Activated CD4-positive, CD25-positive, alpha-beta regulatory T cell treated with anti-CD3 and anti-CD28 coated beads, Interleukin-2, amount 50 U/mL, for 24 hours (primary cell): ENCODE results near the gene INPP4B.
"Not testable (repeated sequence)": the region's sequence is repeated elsewhere in the genome, so short reads cannot be mapped to it uniquely, and the experiment has no call there.

Experiments
- ATAC-seq, 2 donors: fragments of 150-1000 bp; cut with Tn5 transposase; one replicate each; pipeline ENCODE4 v1.10.0; 2021; ENCODE audit warnings: mild to moderate bottlenecking in 1 of 2, moderate library complexity in 1 of 2

INPP4B gene

DNA sequence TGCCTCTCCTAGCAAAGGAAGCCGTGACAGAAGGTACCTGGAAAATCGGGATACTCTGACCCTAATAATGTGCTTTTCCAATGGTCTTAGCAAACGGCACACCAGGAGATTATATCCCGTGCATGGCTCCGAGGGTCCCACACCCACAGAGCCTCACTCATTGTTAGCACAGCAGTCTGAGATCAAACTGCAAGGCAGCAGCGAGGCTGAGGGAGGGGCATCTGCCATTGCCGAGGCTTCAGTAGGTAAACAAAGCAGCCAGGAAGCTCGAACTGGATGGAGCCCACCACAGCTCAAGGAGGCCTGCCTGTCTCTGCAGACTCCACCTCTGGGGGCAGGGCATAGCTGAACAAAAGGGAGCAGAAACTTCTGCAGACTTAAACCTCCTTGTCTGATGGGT is 779.5 kb downstream of the INPP4B start:
- ATAC-seq = not testable (repeated sequence)

DNA sequence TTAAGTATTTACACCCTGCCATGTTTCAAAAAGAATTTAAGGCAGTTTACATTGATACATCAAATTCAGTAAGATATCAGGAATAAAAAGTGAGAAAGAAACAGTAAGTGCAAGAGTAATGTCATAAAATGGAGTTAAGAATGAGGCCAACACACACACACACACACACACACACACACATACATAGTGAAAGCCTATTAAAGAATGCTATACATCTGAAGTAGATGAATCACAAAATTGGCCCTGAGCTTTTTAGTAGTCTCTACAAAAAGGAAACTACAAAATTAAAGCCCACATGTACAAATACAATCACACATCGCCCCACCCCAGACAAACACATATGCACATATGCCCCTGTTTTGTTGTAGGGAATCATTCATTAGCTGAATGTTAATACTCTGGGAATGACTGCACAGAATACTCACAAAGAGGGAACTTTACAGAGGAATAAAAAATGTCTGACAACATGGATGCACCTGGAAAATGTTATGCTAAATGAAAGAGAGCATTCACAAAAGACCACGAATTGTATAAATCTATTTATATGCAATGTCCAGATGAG is 780.9 kb downstream of the INPP4B start:
- no peak for ATAC-seq

DNA sequence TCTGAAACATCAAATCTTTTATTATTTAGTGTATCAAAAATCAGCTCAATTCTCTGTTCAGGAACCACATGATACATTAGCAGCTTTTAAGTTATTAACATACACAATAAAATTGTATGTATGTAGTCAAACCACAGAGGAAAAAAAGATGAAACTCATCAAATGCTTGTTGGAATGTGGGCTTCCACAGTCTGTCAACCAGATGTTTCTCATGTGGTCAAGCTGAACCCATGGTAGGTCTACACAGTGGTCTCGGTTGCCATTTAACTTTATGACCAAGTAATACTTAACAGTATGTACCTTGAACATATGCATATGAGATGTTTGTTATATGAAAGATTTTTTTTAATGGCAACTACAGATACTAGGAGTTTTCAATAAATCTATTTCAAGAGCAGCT is 781.9 kb downstream of the INPP4B start:
- ATAC-seq = no peak

DNA sequence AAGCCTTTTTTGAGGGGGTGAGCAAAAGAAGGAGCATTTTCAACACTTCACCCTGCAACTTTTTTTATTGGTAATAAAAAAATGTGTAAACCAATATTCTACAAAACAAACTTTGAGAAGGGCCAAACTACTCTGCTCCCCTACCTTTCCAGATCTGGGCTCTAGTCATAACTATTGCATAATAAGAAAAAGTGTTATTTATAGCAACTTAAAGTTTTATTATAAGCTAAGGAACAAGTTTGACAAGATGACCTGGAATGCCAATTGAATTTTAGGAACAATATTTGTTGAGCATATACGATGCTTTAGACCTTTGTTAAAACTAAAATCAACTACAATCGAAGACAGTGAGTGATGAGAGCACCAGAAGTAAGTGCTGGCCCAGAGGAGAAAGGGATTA is 800.1 kb downstream of the INPP4B start:
- no peak for ATAC-seq

DNA sequence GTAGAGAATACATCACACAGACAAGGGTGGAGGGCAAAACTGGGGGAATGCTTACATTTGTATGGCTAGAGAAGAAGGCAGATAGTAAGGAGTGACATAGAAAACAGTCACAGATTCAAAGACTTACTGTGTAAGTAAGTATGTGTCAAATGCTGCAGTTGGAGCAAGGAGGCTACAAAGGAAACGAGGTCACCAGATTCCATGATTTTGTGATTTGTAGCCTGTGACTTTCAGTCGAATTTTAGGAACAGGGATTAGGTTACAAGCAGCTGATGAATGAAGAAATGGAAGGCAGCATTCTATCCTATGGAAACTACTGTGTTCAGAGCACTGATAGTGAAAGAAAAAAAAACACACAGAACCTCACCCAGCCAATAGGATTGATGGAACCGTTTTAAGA is 801.8 kb downstream of the INPP4B start:
- ATAC-seq = no peak

DNA sequence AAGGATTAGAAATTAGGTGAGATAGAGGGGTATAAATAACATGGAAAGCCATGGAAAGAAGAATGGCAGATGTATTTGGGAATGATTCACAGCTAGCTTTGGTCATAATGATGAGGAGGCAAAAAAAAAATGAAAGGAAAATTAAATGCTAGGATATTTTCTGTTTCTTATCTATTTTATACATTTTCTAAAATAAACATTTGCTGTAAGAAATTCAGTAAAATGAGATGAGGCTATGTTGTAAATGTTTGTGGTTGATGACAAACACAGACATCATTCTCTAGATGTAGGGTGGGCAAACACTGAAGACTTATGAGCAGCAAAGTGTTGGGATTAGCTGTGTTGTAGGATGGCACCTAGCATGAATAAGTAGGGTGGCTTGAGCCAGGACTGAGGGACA is 802.6 kb downstream of the INPP4B start:
- no peak for ATAC-seq

DNA sequence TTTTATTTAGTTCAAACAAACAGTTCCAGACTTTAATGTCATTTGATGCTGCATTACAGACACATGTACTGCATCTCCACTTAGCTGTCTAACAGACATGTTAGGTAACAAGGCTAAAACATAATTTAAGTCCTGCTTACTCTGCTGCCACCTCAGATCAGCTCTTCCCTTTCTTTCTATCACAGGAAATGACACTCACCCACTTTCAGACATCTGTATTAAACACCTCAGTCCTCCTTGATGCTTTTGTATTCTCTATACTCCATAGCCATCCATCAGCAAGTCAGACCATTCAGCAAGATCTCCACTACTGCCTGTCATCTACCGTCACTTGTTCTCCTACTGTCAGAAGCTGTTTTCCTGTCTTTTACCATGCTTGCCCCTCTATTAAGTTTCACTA is 804.3 kb downstream of the INPP4B start:
- no peak for ATAC-seq

DNA sequence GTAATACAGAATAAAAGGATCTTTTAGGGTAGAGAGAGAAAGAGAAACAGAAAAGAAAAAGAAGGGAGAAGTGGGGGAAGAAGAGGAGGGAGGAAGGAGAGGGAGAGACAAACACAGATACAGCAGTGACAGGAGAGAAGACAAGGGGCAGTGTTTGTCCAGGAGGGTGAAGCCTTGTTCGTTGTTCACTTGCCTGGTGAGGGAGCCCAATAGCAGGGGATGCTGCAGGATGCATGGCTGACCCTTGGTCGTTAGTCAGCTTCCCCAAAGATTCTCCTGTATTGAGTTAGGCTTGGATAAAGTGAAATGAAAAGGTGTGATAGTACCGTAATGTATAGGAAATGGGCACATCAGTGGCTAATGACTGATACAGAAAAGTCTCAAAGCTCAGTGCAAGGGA is 806.1 kb downstream of the INPP4B start:
- ATAC-seq = no peak

DNA sequence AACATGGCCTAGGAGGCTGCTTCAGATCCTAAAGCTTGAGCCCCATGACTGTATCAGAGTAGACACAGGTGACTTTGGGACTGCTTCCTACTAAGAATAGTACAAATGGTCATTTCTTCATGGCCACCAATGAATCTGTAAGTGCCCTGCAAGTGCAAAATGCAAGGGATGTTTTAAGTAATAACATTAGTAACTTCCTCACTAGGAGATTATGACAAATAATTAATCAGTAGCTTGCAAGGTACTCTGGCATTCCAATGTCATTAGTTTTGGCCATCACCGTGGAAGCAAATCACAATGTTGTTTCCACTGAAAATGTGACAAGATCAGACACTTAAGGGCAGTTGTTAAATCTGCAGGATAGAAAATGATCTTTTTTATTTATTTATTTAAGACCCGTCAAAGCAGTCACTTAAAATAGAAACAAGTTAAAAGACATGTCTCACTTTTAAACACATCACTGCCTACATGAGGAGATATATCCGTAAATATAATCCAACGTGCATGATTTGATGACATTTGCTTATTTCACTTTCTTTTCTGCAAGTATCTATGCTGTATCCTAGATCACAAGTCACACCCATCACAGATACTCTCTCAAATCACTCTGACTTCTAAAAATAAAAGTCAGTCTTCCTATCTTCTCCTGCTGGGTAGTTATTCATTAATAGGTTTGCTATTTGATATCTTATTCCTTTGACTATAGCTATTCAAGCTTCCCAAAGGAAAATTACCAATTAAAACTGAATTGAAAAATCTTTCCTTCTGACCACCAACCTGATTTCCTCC is 809.1 kb downstream of the INPP4B start:
- no peak for ATAC-seq

DNA sequence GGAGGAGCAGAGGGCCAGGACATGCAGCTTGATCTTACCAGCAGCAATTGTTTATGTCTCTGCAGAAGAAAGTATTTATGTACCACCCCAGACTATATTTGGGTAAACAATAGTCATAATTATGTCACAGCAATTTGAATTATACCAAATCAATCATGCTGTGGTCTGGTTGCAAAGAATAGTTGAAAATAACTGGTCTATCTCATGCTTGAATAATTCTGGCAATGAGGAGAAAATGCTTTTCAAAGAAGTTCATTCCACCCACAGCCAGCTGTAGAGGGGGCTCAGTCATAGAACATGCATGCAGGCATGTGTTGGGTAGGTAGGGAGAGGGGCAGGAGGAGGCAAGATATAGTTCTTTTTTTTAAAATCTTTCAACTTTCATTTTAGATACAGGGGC is 810.5 kb downstream of the INPP4B start:
- no peak for ATAC-seq

DNA sequence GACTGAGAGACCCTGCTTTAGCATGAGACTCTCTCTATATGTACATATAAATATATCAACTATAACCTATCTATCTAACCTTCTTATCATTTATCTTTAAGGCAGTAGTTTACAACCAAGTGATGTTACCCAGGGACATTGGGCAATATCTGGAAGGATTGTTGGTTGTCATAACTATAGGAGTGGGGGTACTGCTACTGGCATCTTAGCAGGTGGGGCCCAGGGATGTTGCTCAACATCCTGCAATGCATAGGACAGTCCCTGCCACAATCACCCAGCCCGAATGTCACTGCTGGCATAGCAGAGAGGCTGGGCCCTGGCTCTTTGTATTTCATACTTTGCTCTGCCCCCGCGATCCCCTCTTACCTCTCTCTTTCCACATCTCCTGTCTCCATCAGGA is 812.0 kb downstream of the INPP4B start:
- no peak for ATAC-seq

DNA sequence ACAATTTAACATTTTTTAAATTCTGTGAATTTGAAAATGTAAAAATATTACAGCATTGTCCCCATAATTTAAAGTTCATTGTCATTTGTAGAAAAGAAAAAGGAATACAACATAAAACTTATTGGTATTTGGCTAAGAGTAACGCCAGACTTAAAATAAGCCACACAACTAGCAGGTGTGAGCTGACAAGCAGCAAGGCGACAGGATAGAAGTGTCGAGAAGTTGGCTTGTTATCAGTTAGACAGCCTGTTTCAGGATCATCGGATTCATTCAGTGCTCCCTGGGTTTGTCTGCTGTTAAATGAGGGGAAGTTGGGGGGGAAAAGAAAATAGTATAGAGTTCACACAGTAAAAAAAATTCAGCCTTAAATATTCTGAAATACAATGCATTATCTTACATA is 816.1 kb downstream of the INPP4B start:
- no peak for ATAC-seq

DNA sequence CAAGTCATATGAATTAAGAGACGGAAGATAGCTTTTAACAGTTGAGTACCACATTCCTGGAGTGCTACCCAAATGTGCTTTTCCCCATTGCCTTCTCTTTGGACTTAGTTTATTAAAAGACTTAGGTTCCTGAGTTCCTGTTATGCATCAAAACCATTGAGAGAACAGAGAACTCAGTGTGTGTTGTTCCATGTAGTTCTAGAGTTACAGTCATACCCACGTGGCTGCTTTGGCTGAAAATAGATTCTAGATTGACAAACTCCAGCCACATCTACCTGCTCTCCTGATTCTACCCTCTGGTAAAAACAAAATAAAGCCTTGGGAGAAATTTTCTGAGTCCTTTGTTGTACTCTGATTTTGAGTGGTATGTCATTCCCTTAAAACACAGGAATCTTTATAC is 824.3 kb downstream of the INPP4B start:
- no peak for ATAC-seq

DNA sequence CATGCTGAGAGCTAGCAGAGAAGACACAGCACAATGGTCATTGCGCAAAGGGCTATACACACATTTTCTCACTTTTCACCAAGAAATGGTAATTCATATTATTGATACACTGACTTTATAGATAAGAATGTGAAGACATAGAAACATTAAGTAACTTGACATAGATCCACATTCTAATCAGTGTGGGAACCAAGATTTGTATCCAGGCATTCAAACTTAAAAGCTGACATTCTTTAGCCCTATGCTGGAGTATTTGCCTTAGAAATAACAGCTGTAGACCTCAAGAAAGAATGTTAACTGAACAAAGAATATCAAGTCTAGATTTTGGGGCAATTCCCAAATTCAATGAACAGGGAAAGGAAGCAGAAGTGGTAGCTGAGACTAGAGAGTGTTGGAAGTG is 824.9 kb downstream of the INPP4B start:
- ATAC-seq = no peak

DNA sequence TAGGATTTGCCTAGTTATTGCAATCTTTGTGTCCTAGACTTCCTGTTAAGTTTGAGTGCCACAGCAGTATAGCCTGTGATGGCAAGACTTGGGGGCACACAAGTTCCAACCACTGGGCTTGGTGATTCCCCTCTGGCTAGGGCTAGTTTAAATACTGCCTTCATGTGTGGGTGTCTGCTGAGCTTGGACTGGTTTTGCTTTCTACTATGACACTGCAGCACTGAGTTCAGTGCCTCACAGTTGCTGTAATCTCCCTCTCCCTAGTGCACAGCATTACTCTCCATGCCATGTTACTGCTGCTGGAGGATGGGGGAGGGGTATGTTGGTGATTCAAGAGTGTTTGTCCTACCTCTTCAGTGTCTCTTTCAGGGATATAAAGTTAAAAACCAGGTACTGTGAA is 830.1 kb downstream of the INPP4B start:
- ATAC-seq = peak; percentile 17 to 53

DNA sequence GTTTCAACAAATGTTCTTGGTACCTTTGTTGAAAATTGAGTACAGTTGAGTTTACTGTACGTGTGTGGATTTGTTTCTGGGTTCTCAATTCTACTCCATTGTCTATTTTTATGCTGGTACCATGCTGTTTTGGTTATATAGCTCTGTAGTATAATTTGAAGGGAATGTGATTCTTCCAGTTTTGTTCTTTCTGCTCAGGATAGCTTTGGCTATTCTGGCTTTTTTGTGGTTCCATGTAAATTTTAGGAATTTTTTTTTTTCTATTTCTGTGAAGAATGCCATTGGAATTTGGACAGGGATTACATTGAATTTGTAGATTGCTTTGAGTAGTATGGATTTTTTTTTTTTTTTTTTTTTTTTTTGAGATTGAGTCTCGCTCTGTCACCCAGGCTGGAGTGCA is 836.4 kb downstream of the INPP4B start:
- ATAC-seq = no peak

DNA sequence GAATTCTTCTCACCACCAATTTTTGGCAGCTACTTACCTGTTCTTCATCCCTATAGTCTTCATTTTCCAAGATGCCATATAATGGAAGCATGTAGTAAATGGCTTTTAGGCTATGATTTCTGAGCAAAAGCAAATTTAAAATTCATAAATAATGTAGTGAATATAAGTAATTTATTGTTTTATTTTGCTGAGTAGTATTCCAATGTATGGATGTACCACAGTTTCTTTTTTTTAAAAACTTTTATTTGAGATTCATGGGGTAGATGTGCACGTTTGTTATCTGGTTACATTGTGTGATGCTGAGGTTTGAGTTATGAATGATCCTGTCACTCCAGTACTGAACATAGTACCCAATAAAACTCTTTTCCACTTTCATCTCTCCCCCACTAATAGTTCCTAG is 840.6 kb downstream of the INPP4B start:
- ATAC-seq = no peak

DNA sequence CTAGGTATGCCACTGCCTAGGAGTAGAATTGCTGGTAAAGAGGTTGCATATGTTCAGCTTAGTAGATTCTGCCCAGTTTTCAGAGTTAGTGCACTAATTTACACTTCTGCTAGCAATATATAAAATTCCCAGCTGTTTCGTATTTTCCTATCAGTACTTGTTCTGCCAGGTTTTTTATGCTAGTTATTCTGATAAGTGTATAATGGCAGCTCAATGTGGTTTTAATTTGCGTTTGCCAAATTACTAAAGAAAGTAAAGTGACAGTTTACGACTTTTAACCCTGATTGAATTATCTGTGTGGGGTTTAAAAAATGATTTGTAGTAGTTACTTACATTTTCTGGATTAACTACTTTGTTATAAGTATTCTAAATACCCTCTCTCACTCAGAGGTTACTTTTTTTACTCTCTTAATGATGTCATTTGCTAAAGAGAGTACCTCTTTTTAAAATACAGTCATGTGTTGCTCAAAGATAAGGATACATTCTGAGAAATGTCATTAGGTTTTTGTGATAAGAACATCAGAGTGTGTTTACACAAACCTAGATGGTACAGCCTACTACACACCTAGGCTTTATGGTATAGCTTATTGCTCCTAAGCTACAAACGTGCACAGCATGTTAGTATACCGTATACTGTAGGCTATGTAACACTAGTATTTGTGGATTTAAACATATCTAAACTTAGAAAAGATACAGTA is 846.5 kb downstream of the INPP4B start:
- ATAC-seq = no peak

DNA sequence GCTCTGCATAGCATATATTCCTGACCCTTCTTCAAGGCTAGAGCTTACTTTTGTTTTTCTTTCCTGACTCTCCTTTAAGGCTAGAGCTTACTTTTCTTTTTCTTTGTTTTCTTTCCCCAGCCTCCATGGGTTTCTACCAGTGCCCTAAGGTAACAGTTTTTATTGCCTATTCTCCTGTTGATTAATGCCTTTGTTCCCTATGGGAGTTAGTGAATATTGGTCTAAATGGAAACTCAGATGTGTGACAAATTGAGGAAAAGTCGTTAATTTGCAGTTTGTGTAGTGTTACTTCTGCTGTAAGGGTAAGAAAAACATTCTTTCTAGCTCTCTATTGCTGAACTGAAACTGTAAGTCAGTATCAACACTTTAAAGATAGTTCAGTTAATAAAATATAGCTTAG is 851.0 kb downstream of the INPP4B start:
- ATAC-seq = no peak

DNA sequence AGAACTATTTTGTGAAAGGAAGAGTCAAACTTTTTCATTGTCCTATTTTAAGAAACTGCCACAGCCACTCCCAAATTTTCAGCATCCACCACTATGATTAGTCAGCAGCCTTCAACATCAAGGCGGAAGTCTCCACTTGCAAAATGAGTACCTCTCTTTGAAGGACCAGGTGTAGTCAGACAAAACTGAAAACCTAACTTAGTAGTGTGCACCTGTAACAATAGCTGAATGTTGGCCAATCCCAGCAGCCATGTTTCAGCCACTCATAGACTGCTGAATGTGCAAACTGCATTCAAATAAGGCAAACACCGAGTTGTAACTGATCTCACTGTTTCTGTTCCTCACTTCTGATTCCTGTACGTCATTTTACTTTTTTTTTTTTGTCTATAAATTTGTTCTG is 868.7 kb downstream of the INPP4B start:
- ATAC-seq = no peak
